GM18519 (cell line): ENCODE data around the gene SMIM24.
"Not testable (repeated sequence)": the region's sequence is repeated elsewhere in the genome, so short reads cannot be mapped to it uniquely, and the experiment has no call there.

ENCODE experiments used
- ATAC-seq: cut with Tn5 transposase; IDR thresholded peaks from one replicate; pipeline ENCODE4 v1.9.1; 2021; ENCODE audit warnings: mild to moderate bottlenecking, moderate library complexity; ENCODE audit not compliant: unreplicated experiment, low FRiP score

SMIM24 gene

GRCh38 chr19:3457528-3458228 is 22.6 kb downstream of the SMIM24 start:
- no peak for ATAC-seq

GRCh38 chr19:3456925-3457527 is 23.3 kb downstream of the SMIM24 start:
- ATAC-seq: no peak

- no peak for ATAC-seq
These were observed 24.2 kb downstream of the SMIM24 start for GRCh38 chr19:3455960-3456601.

GRCh38 chr19:3455393-3455955 is 24.9 kb downstream of the SMIM24 start:
- ATAC-seq: no peak

GRCh38 chr19:3454656-3455392 is 25.5 kb downstream of the SMIM24 start:
- no peak for ATAC-seq

GRCh38 chr19:3453840-3454239 is 26.5 kb downstream of the SMIM24 start:
- ATAC-seq: no peak

GRCh38 chr19:3452942-3453214 is 27.4 kb downstream of the SMIM24 start:
- ATAC-seq: not testable (repeated sequence)

- no peak for ATAC-seq
These were observed 28.0 kb downstream of the SMIM24 start for GRCh38 chr19:3452171-3452941.

- ATAC-seq: no peak
These were observed 28.9 kb downstream of the SMIM24 start for GRCh38 chr19:3451451-3451866.

GRCh38 chr19:3450796-3451411 is 29.4 kb downstream of the SMIM24 start:
- no peak for ATAC-seq

GRCh38 chr19:3448616-3449334 is 31.6 kb downstream of the SMIM24 start:
- no peak for ATAC-seq

- not testable (repeated sequence) for ATAC-seq
These were observed 33.7 kb downstream of the SMIM24 start for GRCh38 chr19:3446657-3447056.

- no peak for ATAC-seq
These were observed 35.6 kb downstream of the SMIM24 start for GRCh38 chr19:3444695-3445234.

- ATAC-seq: no peak
These were observed 36.3 kb downstream of the SMIM24 start for GRCh38 chr19:3443840-3444694.

GRCh38 chr19:3442487-3443071 is 37.7 kb downstream of the SMIM24 start:
- no peak for ATAC-seq

- no peak for ATAC-seq
These were observed 38.4 kb downstream of the SMIM24 start for GRCh38 chr19:3441986-3442329.

- no peak for ATAC-seq
These were observed 39.0 kb downstream of the SMIM24 start for GRCh38 chr19:3441089-3441985.
